HCT116 (cell line): ENCODE measurements around the gene GPR84. TPM values are rescaled to one million over a fixed set of nuclear protein-coding genes. Genes with fewer than 3 reads are reported as not detected.

Source experiments
- ATAC-seq: fragments of 200-7000 bp; cut with Tn5 transposase; 2 replicates; pipeline ENCODE4 v1.9.1; 2020; ENCODE audit warnings: mild to moderate bottlenecking, moderate library complexity
- BruUV-seq: library from RNA; stranded (reverse); fragments of 400-500 nt; replicated peaks from 2 replicates; lab custom pipeline; 2021; lab: Mats Ljungman, UMichigan
- CTCF ChIA-PET: fragments of 300-600 bp; sonication (Branson Sonifier 250); formaldehyde crosslinking; loops from one replicate; lab custom pipeline; 2021; ENCODE audit warnings: antibody characterized with exemption; lab: Charles Lee
- POLR2A ChIA-PET: fragments of 300-600, 350-600 bp; sonication (Branson Sonifier 250); formaldehyde crosslinking; loops from one replicate; lab custom pipeline; 2021; ENCODE audit warnings: antibody characterized with exemption; lab: Charles Lee
- RAD21 ChIA-PET, 2 experiments: fragments of 300-600 bp; sonication (Branson Sonifier 250); formaldehyde crosslinking; loops; one replicate each; lab custom pipeline; 2023; ENCODE audit warnings: low total read pairs in 2 of 2; ENCODE audit not compliant: uncharacterized antibody in 2 of 2, unreplicated experiment in 2 of 2, low non-redundant PET in 1 of 2; lab: Charles Lee
- DNase-seq: peaks from one replicate; pipeline ENCODE4 v3.0.0-alpha.2; 2010; ENCODE audit warnings: low read depth, low spot score
- H2AFZ ChIP-seq: fragments of 200-600 bp; shearing (Covaris generic), sonication (generic); 2 replicates; pipeline ENCODE4 v1.6.1; 2017; ENCODE audit warnings: low read depth, mixed run types, mixed read lengths, antibody characterized with exemption, low read length; ENCODE audit not compliant: poor library complexity, severe bottlenecking
- H3K27ac ChIP-seq: 2 replicates; pipeline ENCODE4 v1.5.1; 2012; ENCODE audit warnings: low read depth, low read length
- H3K27me3 ChIP-seq: fragments of 200-600 bp; sonication (generic); 2 replicates; pipeline ENCODE4 v1.6.1; 2016; ENCODE audit warnings: mixed run types, low read length, mixed read lengths; ENCODE audit not compliant: insufficient read depth
- H3K36me3 ChIP-seq, 2 experiments: fragments of 200-500 bp in 1 of 2; fragments of 200-600 bp in 1 of 2; sonication (Bioruptor generic) in 1 of 2; sonication (generic) in 1 of 2; 2 replicates each; pipeline versions ENCODE4 v1.5.1 to v1.6.1; 2014 to 2016; ENCODE audit warnings: low read length in 2 of 2, inconsistent platforms in 1 of 2, mixed read lengths in 1 of 2, mixed run types in 1 of 2; ENCODE audit not compliant: insufficient read depth in 2 of 2, control insufficient read depth in 1 of 2
- H3K4me1 ChIP-seq, 2 experiments: fragments of 200-600 bp in 1 of 2; sonication (generic) in 1 of 2; 2 replicates each; pipeline versions ENCODE4 v1.5.1 to v1.6.1; 2012 to 2017; ENCODE audit warnings: low read length in 2 of 2, inconsistent platforms in 1 of 2, mild to moderate bottlenecking in 1 of 2, mixed read lengths in 1 of 2, mixed run types in 1 of 2, moderate library complexity in 1 of 2; ENCODE audit not compliant: insufficient read depth in 2 of 2, control insufficient read depth in 1 of 2
- H3K4me2 ChIP-seq: fragments of 200-600 bp; sonication (generic); 2 replicates; pipeline ENCODE4 v1.6.1; 2017; ENCODE audit warnings: mixed run types, low read length, mixed read lengths
- H3K4me3 ChIP-seq, 2 experiments: fragments of 200-600 bp in 1 of 2; sonication (generic) in 1 of 2; replicated peaks in 1 of 2; 2 replicates each; pipeline ENCODE4 v1.5.1; 2011 to 2016; ENCODE audit warnings: low read length in 2 of 2, control low read depth in 1 of 2, low read depth in 1 of 2, mild to moderate bottlenecking in 1 of 2, mixed read lengths in 1 of 2, mixed run types in 1 of 2
- H3K79me2 ChIP-seq: fragments of 200-600 bp; sonication (generic); 2 replicates; pipeline ENCODE4 v1.6.1; 2017; ENCODE audit warnings: mild to moderate bottlenecking, mixed run types, low read length, moderate library complexity, mixed read lengths; ENCODE audit not compliant: insufficient read depth
- H3K9ac ChIP-seq: fragments of 200-600 bp; sonication (generic); 2 replicates; pipeline ENCODE4 v1.6.1; 2016; ENCODE audit warnings: low read length, mixed read lengths
- H3K9me2 ChIP-seq: fragments of 200-600 bp; sonication (generic), shearing (Covaris generic); 2 replicates; pipeline ENCODE4 v1.6.1; 2017; ENCODE audit warnings: mixed run types, mild to moderate bottlenecking, moderate library complexity; ENCODE audit not compliant: insufficient read depth
- H3K9me3 ChIP-seq, 2 experiments: fragments of 200-500 bp in 1 of 2; fragments of 200-600 bp in 1 of 2; sonication (Bioruptor generic) in 1 of 2; sonication (generic) in 1 of 2; 2 replicates each; pipeline ENCODE4 v1.6.1; 2014 to 2017; ENCODE audit warnings: low read length in 2 of 2, mixed read lengths in 2 of 2, inconsistent platforms in 1 of 2, low read depth in 1 of 2, mild to moderate bottlenecking in 1 of 2, mixed run types in 1 of 2, moderate library complexity in 1 of 2; ENCODE audit not compliant: control insufficient read depth in 1 of 2, insufficient read depth in 1 of 2
- H4K20me1 ChIP-seq: fragments of 200-600 bp; sonication (generic), shearing (Covaris generic); 2 replicates; pipeline ENCODE4 v1.6.1; 2017; ENCODE audit warnings: mixed run types, mild to moderate bottlenecking, moderate library complexity; ENCODE audit not compliant: insufficient read depth
- ATF3 ChIP-seq: IDR thresholded peaks from 2 replicates; pipeline ENCODE4 v1.6.1; 2012
- CTCF ChIP-seq, 3 experiments: fragments of 200-600 bp in 1 of 3; sonication (generic) in 1 of 3; IDR thresholded peaks in 2 of 3; conservative IDR thresholded peaks in 1 of 3; 2 replicates each; pipeline ENCODE4 v1.5.1; 2012 to 2017; ENCODE audit warnings: low read depth in 2 of 3, low read length in 2 of 3, antibody characterized with exemption in 1 of 3, borderline replicate concordance in 1 of 3, control low read depth in 1 of 3, mild to moderate bottlenecking in 1 of 3, mixed read lengths in 1 of 3, mixed run types in 1 of 3, moderate library complexity in 1 of 3; ENCODE audit not compliant: insufficient read depth in 1 of 3
- EGR1 ChIP-seq: IDR thresholded peaks from 2 replicates; pipeline ENCODE4 v1.6.1; 2012; ENCODE audit warnings: low read depth
- EZH2 ChIP-seq: fragments of 200-600 bp; sonication (generic); IDR thresholded peaks from 2 replicates; pipeline ENCODE4 v1.6.1; 2017; ENCODE audit warnings: antibody characterized with exemption, mixed run types
- EZH2phosphoT487 ChIP-seq: fragments of 200-600 bp; IDR thresholded peaks from 2 replicates; pipeline ENCODE4 v1.6.1; 2018; ENCODE audit warnings: antibody characterized with exemption, borderline replicate concordance
- FOSL1 ChIP-seq: IDR thresholded peaks from 2 replicates; pipeline ENCODE4 v1.6.1; 2012; ENCODE audit warnings: low read depth
- MAX ChIP-seq: IDR thresholded peaks from 2 replicates; pipeline ENCODE4 v1.6.1; 2012
- RAD21 ChIP-seq: IDR thresholded peaks from 2 replicates; pipeline ENCODE4 v1.6.1; 2012; ENCODE audit warnings: low read depth, mild to moderate bottlenecking
- REST ChIP-seq: IDR thresholded peaks from 2 replicates; pipeline ENCODE4 v1.6.1; 2012; ENCODE audit warnings: low read depth
- TCF7L2 ChIP-seq: IDR thresholded peaks from 2 replicates; pipeline ENCODE4 v1.7.0; 2011; ENCODE audit warnings: borderline replicate concordance, inconsistent platforms; ENCODE audit not compliant: insufficient read depth, insufficient read length; ENCODE audit errors: extremely low read depth
- YY1 ChIP-seq: IDR thresholded peaks from 2 replicates; pipeline ENCODE4 v1.6.1; 2011; ENCODE audit warnings: low read length, low read depth, moderate library complexity, mild to moderate bottlenecking; ENCODE audit not compliant: insufficient replicate concordance; ENCODE audit errors: extremely low read depth
- ZBTB33 ChIP-seq: IDR thresholded peaks from 2 replicates; pipeline ENCODE4 v1.6.1; 2011; ENCODE audit warnings: mild to moderate bottlenecking, low read length, moderate library complexity; ENCODE audit not compliant: insufficient replicate concordance; ENCODE audit errors: extremely low read depth
- ZFX ChIP-seq: fragments of 450-650 bp; IDR thresholded peaks from 2 replicates; pipeline ENCODE4 v1.6.1; 2017
- ZNF274 ChIP-seq: fragments of 200-500 bp; sonication (Bioruptor generic); IDR thresholded peaks from 2 replicates; pipeline ENCODE4 v1.6.1; 2014; ENCODE audit warnings: mild to moderate bottlenecking, low read depth, low read length, inconsistent platforms
- intact Hi-C: fragments of 100-400 bp; cut with micrococcal nuclease; formaldehyde crosslinking; loops from 2 replicates; pipeline ENCODE4 v1.10.0; 2022
- total RNA-seq: library from RNA; stranded (reverse); gene quantifications from one replicate; pipeline ENCODE4 v1.2.1, GENCODE V29; 2021; ENCODE audit not compliant: unreplicated experiment

The GPR84 gene
- total RNA-seq, 1 experiment from 2014 or later = not detected

- POLR2A ChIA-PET = no interaction called here
These were observed 24.2 kb upstream of the GPR84 start for GRCh38 chr12:54388237-54389133.

More at GRCh38 chr12:54388237-54389133, 24.2 kb upstream of the GPR84 start:
- Histone ChIP-seq H3K4me3 (no peak overlapping the region), H3K9ac (0 out of 2 replicates have a peak overlapping the region, but pooled peaks have one; percentile 1), H3K27me3 (no peaks in the 10 kb centered on the region), H4K20me1 (no peaks in the 10 kb centered on the region), H3K4me1 (peaks cover 32 to 77% of the 10 kb centered on the region in 2 experiments), H3K27ac (peak overlapping the region; percentile 32)
- CTCF ChIA-PET = interaction anchor here (1.1 to 2.3 kb wide), 5 partner anchors 9 to 20 kb away, joined by 3 to 18 read pairs (median 6); no protein-coding TSS in a partner anchor
- intact Hi-C loops = no loop called here
- ATAC-seq = no peak
- BruUV-seq = no TSS peak
- no peak for TF ChIP-seq ZBTB33
- no peak for TF ChIP-seq RAD21
- TF ChIP-seq CTCF (IDR thresholded peaks at IDR 0.05 in 2 of 3, conservative IDR thresholded peaks at IDR 0.05 in 1 of 3; ENCODE audit: borderline replicate concordance in 1 of 3, insufficient read depth in 1 of 3, low read depth in 2 of 3, low read length in 2 of 3) = no peak
- TF ChIP-seq YY1 = no peak
- no peak for TF ChIP-seq EZH2
- peak; percentile 44 for TF ChIP-seq TCF7L2
- no peak for TF ChIP-seq ATF3
- TF ChIP-seq ZNF274 = no peak
- TF ChIP-seq EZH2phosphoT487 = no peak
- TF ChIP-seq ZFX = peak; percentile 30; the same call in 1 of the 2 replicates
- TF ChIP-seq FOSL1 = no peak
- no peak for TF ChIP-seq REST
- TF ChIP-seq MAX = no peak
- no peak for TF ChIP-seq EGR1
- TF ChIP-seq, all 23 proteins: peak for 2
- Histone ChIP-seq H3K4me2 (peak overlapping the region; percentile 48), H3K36me3 (no peaks in the 10 kb centered on the region), H3K9me3 (no peaks in the 10 kb centered on the region), H3K9me2 (no peaks in the 10 kb centered on the region), H2AFZ (no peak overlapping the region), H3K79me2 (no peaks in the 10 kb centered on the region)
- RAD21 ChIA-PET = interaction anchor here in 1 of 2 experiments (0.7 kb wide), 1 partner anchor 16 kb away, joined by 3 read pairs; no protein-coding TSS in a partner anchor
- no peak for DNase-seq
